GM18951 (cell line): ENCODE measurements around the gene CD99L2.

Source experiments
- POLR2A ChIP-seq: IDR thresholded peaks from 4 replicates; pipeline ENCODE4 v1.6.1; 2011; ENCODE audit warnings: mild to moderate bottlenecking; ENCODE audit not compliant: insufficient read length, insufficient read depth; ENCODE audit errors: extremely low read depth
- in situ Hi-C: fragments of 300-500 bp; cut with MboI; formaldehyde crosslinking; loops from one replicate; pipeline ENCODE4 v1.12.0; 2022; ENCODE audit warnings: low sequenced_read_pairs, mixed read lengths, inconsistent platforms; ENCODE audit not compliant: unreplicated experiment

The CD99L2 gene

GRCh38 chrX:150775569-150776350 lies 122.7 kb downstream of the CD99L2 start:
- in situ Hi-C loops: loop anchor here (10.0 kb wide), 1 partner anchor 309 kb away; no protein-coding TSS in a partner anchor
- no peak for TF ChIP-seq POLR2A

- TF ChIP-seq POLR2A: no peak
- in situ Hi-C loops: loop anchor here (10.0 to 25.0 kb wide), 2 partner anchors 212 to 310 kb away; partner anchors contain the start of gene HMGB3
These were observed 123.5 kb downstream of the CD99L2 start for GRCh38 chrX:150774798-150775568.

- no peak for TF ChIP-seq POLR2A
- in situ Hi-C loops: loop anchor here (10.0 to 25.0 kb wide), 2 partner anchors 214 to 311 kb away; partner anchors contain the start of gene HMGB3
These were observed 124.8 kb downstream of the CD99L2 start for GRCh38 chrX:150773634-150774033.

GRCh38 chrX:150773117-150773516 lies 125.4 kb downstream of the CD99L2 start:
- in situ Hi-C loops: loop anchor here (10.0 to 25.0 kb wide), 2 partner anchors 214 to 312 kb away; partner anchors contain the start of gene HMGB3
- TF ChIP-seq POLR2A: no peak

- TF ChIP-seq POLR2A: no peak
- in situ Hi-C loops: loop anchor here (10.0 to 25.0 kb wide), 2 partner anchors 215 to 312 kb away; partner anchors contain the start of gene HMGB3
These were observed 126.1 kb downstream of the CD99L2 start for GRCh38 chrX:150772150-150772970.

- no peak for TF ChIP-seq POLR2A
- in situ Hi-C loops: loop anchor here (10.0 to 25.0 kb wide), 2 partner anchors 216 to 314 kb away; partner anchors contain the start of gene HMGB3
These were observed 127.4 kb downstream of the CD99L2 start for GRCh38 chrX:150771116-150771515.

GRCh38 chrX:150770623-150771022 lies 127.8 kb downstream of the CD99L2 start:
- in situ Hi-C loops: loop anchor here (10.0 to 25.0 kb wide), 2 partner anchors 217 to 314 kb away; partner anchors contain the start of gene HMGB3

GRCh38 chrX:150769408-150769807 lies 129.1 kb downstream of the CD99L2 start:
- in situ Hi-C loops: loop anchor here (25.0 kb wide), 1 partner anchor 218 kb away; the partner anchor contains the start of gene HMGB3
- TF ChIP-seq POLR2A: no peak

More at GRCh38 chrX:150770623-150771022, 127.8 kb downstream of the CD99L2 start:
- TF ChIP-seq POLR2A: no peak

- no peak for TF ChIP-seq POLR2A
- in situ Hi-C loops: loop anchor here (25.0 kb wide), 1 partner anchor 219 kb away; the partner anchor contains the start of gene HMGB3
These were observed 129.8 kb downstream of the CD99L2 start for GRCh38 chrX:150768580-150769190.

GRCh38 chrX:150768132-150768485 lies 130.4 kb downstream of the CD99L2 start:
- in situ Hi-C loops: loop anchor here (25.0 kb wide), 1 partner anchor 219 kb away; the partner anchor contains the start of gene HMGB3
- TF ChIP-seq POLR2A: no peak

GRCh38 chrX:150767475-150768131 lies 130.9 kb downstream of the CD99L2 start:
- no peak for TF ChIP-seq POLR2A
- in situ Hi-C loops: loop anchor here (25.0 kb wide), 1 partner anchor 220 kb away; the partner anchor contains the start of gene HMGB3
